HL-60 (cell line): Measurements from ENCODE around the gene SLC16A11.

ENCODE experiments used
- CTCF ChIP-seq: IDR thresholded peaks from one replicate; pipeline ENCODE4 v1.5.1; 2011; ENCODE audit warnings: low read length, control low read depth, inconsistent platforms; ENCODE audit not compliant: insufficient read depth
- GABPA ChIP-seq: IDR thresholded peaks from 2 replicates; pipeline ENCODE4 v1.6.1; 2012; ENCODE audit warnings: low read depth
- REST ChIP-seq: IDR thresholded peaks from 2 replicates; pipeline ENCODE4 v1.6.1; 2012; ENCODE audit warnings: low read depth; ENCODE audit not compliant: insufficient replicate concordance
- SPI1 ChIP-seq: IDR thresholded peaks from 2 replicates; pipeline ENCODE4 v1.6.1; 2012; ENCODE audit warnings: low read depth, mild to moderate bottlenecking, borderline replicate concordance

- TF ChIP-seq CTCF, result no peak
- no peak for TF ChIP-seq SPI1
- no peak for TF ChIP-seq REST
- TF ChIP-seq GABPA, result no peak
Observed at GRCh38 chr17:7043182-7043496, 753 bp downstream of the SLC16A11 start.
